Measurements from ENCODE around the gene PRG2.

The PRG2 gene

GRCh38 chr11:57421805-57422204 is 31.4 kb upstream of the PRG2 start:
- ATAC-seq = no peak
- TF ChIP-seq TCF4 (CRISPR knock-in tag; IDR thresholded peaks at IDR 0.05; ENCODE audit: borderline replicate concordance) = no peak
- TF ChIP-seq ZC3H10 (CRISPR knock-in tag; IDR thresholded peaks at IDR 0.05) = no peak
- no peak for TF ChIP-seq ARNTL (CRISPR knock-in tag; IDR thresholded peaks at IDR 0.05; ENCODE audit: borderline replicate concordance, low read depth)
- TF ChIP-seq ISL1 (CRISPR knock-in tag; IDR thresholded peaks at IDR 0.05) = no peak

- TF ChIP-seq ARNTL (CRISPR knock-in tag; IDR thresholded peaks at IDR 0.05; ENCODE audit: borderline replicate concordance, low read depth) (no peak), ZNF70 (CRISPR knock-in tag; IDR thresholded peaks at IDR 0.05) (no peak), ZFP30 (CRISPR knock-in tag; IDR thresholded peaks at IDR 0.05) (no peak), OSR1 (CRISPR knock-in tag; IDR thresholded peaks at IDR 0.05) (no peak), BACH2 (CRISPR knock-in tag; IDR thresholded peaks at IDR 0.05; ENCODE audit: borderline replicate concordance) (no peak), GLIS3 (CRISPR knock-in tag; IDR thresholded peaks at IDR 0.05) (no peak), ISL1 (CRISPR knock-in tag; IDR thresholded peaks at IDR 0.05) (no peak), TOX (CRISPR knock-in tag; IDR thresholded peaks at IDR 0.05; ENCODE audit: borderline replicate concordance) (no peak), ZFP3 (CRISPR knock-in tag; IDR thresholded peaks at IDR 0.05) (no peak), SNAI2 (CRISPR knock-in tag; IDR thresholded peaks at IDR 0.05) (no peak), CREB5 (CRISPR knock-in tag; IDR thresholded peaks at IDR 0.05; ENCODE audit: low read depth) (no peak), ZNF565 (CRISPR knock-in tag; conservative IDR thresholded peaks at IDR 0.05; ENCODE audit: low read depth) (no peak), PPARA (CRISPR knock-in tag; IDR thresholded peaks at IDR 0.05; ENCODE audit: borderline replicate concordance) (no peak), TSHZ2 (CRISPR knock-in tag; IDR thresholded peaks at IDR 0.05) (no peak), PATZ1 (CRISPR knock-in tag; IDR thresholded peaks at IDR 0.05; ENCODE audit: borderline replicate concordance) (no peak)
- ATAC-seq = no peak
Measured at GRCh38 chr11:57421066-57421465, 30.6 kb upstream of the PRG2 start.

- no peak for TF ChIP-seq PPARA (CRISPR knock-in tag; IDR thresholded peaks at IDR 0.05; ENCODE audit: borderline replicate concordance)
- no peak for TF ChIP-seq TOX (CRISPR knock-in tag; IDR thresholded peaks at IDR 0.05; ENCODE audit: borderline replicate concordance)
- TF ChIP-seq TSHZ2 (CRISPR knock-in tag; IDR thresholded peaks at IDR 0.05) = no peak
- TF ChIP-seq PATZ1 (CRISPR knock-in tag; IDR thresholded peaks at IDR 0.05; ENCODE audit: borderline replicate concordance) = no peak
- TF ChIP-seq CREB5 (CRISPR knock-in tag; IDR thresholded peaks at IDR 0.05; ENCODE audit: low read depth) = no peak
- no peak for TF ChIP-seq ZNF70 (CRISPR knock-in tag; IDR thresholded peaks at IDR 0.05)
- TF ChIP-seq RARB (CRISPR knock-in tag; IDR thresholded peaks at IDR 0.05) = no peak
- no peak for TF ChIP-seq OSR1 (CRISPR knock-in tag; IDR thresholded peaks at IDR 0.05)
- TF ChIP-seq ZNF8 (CRISPR knock-in tag; IDR thresholded peaks at IDR 0.05) = no peak
- TF ChIP-seq BACH2 (CRISPR knock-in tag; IDR thresholded peaks at IDR 0.05; ENCODE audit: borderline replicate concordance) = no peak
- no peak for TF ChIP-seq ZFP30 (CRISPR knock-in tag; IDR thresholded peaks at IDR 0.05)
- no peak for TF ChIP-seq POU6F1 (CRISPR knock-in tag; IDR thresholded peaks at IDR 0.05; ENCODE audit: borderline replicate concordance, low read depth)
- TF ChIP-seq ZNF565 (CRISPR knock-in tag; conservative IDR thresholded peaks at IDR 0.05; ENCODE audit: low read depth) = no peak
- TF ChIP-seq GLIS3 (CRISPR knock-in tag; IDR thresholded peaks at IDR 0.05) = no peak
- TF ChIP-seq TCF4 (CRISPR knock-in tag; IDR thresholded peaks at IDR 0.05; ENCODE audit: borderline replicate concordance) = no peak
- TF ChIP-seq ESRRG (CRISPR knock-in tag; IDR thresholded peaks at IDR 0.05) = no peak
- ATAC-seq = no peak
Measured at GRCh38 chr11:57419146-57419545, 28.7 kb upstream of the PRG2 start.
